SK-N-MC (cell line): ENCODE results near the gene SDC4.

ENCODE experiments used
- EZH2 ChIP-seq: fragments of 200-600 bp; sonication (generic); IDR thresholded peaks from one replicate; pipeline ENCODE4 v1.6.1; 2017; ENCODE audit warnings: antibody characterized with exemption
- FOXP2 ChIP-seq: optimal IDR thresholded peaks from 2 replicates; pipeline ENCODE3; 2011; ENCODE audit warnings: mild to moderate bottlenecking, moderate library complexity; ENCODE audit not compliant: insufficient read depth; ENCODE audit errors: extremely low read length, control extremely low read depth
- POLR2AphosphoS5 ChIP-seq: IDR thresholded peaks from 2 replicates; pipeline ENCODE4 v1.6.1; 2012; ENCODE audit warnings: mild to moderate bottlenecking, low read depth, low read length, borderline replicate concordance

- TF ChIP-seq EZH2 (no peak), POLR2AphosphoS5 (no peak), FOXP2 (no peak)
Observed at GRCh38 chr20:45370571-45371160, 22.4 kb upstream of the SDC4 start.
